HepG2 (cell line): ENCODE results near the gene SHC1. TPM values are rescaled to one million over a fixed set of nuclear protein-coding genes. Genes with fewer than 3 reads are reported as not detected.

Source experiments
- GABPB1 ChIP-seq: IDR thresholded peaks from 2 replicates; pipeline ENCODE4 v1.6.1; 2016; ENCODE audit warnings: mild to moderate bottlenecking, missing genetic modification reagents, moderate library complexity, missing compliant biosample characterization
- GRHL1 ChIP-seq: sonication (generic); formaldehyde crosslinking; conservative IDR thresholded peaks from 2 replicates; pipeline ENCODE4 v1.8.0; 2022; ENCODE audit warnings: missing genetic modification reagents
- HOXA5 ChIP-seq: sonication (generic); formaldehyde crosslinking; IDR thresholded peaks from 2 replicates; pipeline ENCODE4 v1.4.0; 2020; ENCODE audit warnings: missing genetic modification reagents
- NR2C2 ChIP-seq: sonication (generic); formaldehyde crosslinking; IDR thresholded peaks from 2 replicates; pipeline ENCODE4 v1.4.0; 2020; ENCODE audit warnings: missing genetic modification reagents, mild to moderate bottlenecking, moderate library complexity, borderline replicate concordance
- STAT6 ChIP-seq: sonication (generic); formaldehyde crosslinking; IDR thresholded peaks from 2 replicates; pipeline ENCODE4 v1.4.0; 2020; ENCODE audit warnings: missing genetic modification reagents, mild to moderate bottlenecking, borderline replicate concordance
- TAF1 ChIP-seq: sonication (generic); formaldehyde crosslinking; IDR thresholded peaks from 2 replicates; pipeline ENCODE4 v1.4.0; 2020; ENCODE audit warnings: missing genetic modification reagents
- TFE3 ChIP-seq: IDR thresholded peaks from 2 replicates; pipeline ENCODE4 v1.6.1; 2016
- ZBTB25 ChIP-seq: IDR thresholded peaks from 2 replicates; pipeline ENCODE4 v1.6.1; 2018; ENCODE audit warnings: missing genetic modification reagents
- ZHX2 ChIP-seq, 2 experiments: sonication (generic) in 1 of 2; formaldehyde crosslinking in 1 of 2; IDR thresholded peaks; 2 replicates each; pipeline versions ENCODE4 v1.6.1 to v1.9.0; 2014 to 2022; ENCODE audit warnings: antibody characterized with exemption in 1 of 2, borderline replicate concordance in 1 of 2, inconsistent platforms in 1 of 2, low read depth in 1 of 2, missing genetic modification reagents in 1 of 2
- ZNF264 ChIP-seq: sonication (generic); formaldehyde crosslinking; IDR thresholded peaks from 2 replicates; pipeline ENCODE4 v1.4.0; 2020; ENCODE audit warnings: missing genetic modification reagents
- ZNF280B ChIP-seq: sonication (generic); formaldehyde crosslinking; IDR thresholded peaks from 2 replicates; pipeline ENCODE4 v1.5.0; 2020; ENCODE audit warnings: missing genetic modification reagents, mild to moderate bottlenecking, borderline replicate concordance
- ZNF564 ChIP-seq: sonication (generic); formaldehyde crosslinking; IDR thresholded peaks from 2 replicates; pipeline ENCODE4 v1.8.1; 2023; ENCODE audit warnings: mild to moderate bottlenecking, missing genetic modification reagents
- ZNF777 ChIP-seq: sonication (generic); formaldehyde crosslinking; IDR thresholded peaks from 2 replicates; pipeline ENCODE4 v1.4.0; 2020; ENCODE audit warnings: missing genetic modification reagents
- polyA plus RNA-seq, 8 experiments: library from polyadenylated mRNA; depleted of rRNA in 3 of 8; stranded (reverse) in 7 of 8; unstranded in 1 of 8; fragments of >200 nt; fragmentation: Illumina TruSeq in 4 of 8; extraction: Trizol in 4 of 8; gene quantifications; 2 replicates each; pipeline versions ENCODE4 v1.2.1 to v1.2.3, GENCODE V29; 2011 to 2016; ENCODE audit warnings: low read depth in 4 of 8, missing spikeins in 1 of 8, mixed read lengths in 1 of 8; ENCODE audit not compliant: insufficient read depth in 1 of 8
- total RNA-seq, 5 experiments: library from RNA; depleted of rRNA; stranded (reverse); fragments of >200 nt; fragmentation: Illumina TruSeq; extraction: Trizol; gene quantifications; 2 replicates each; pipeline ENCODE4 v1.2.3, GENCODE V29; 2016; ENCODE audit warnings: low read depth in 1 of 5

SHC1 gene
- total and polyA plus RNA-seq, 2 of the 13 experiments (the other 11 are each of a cell fraction or from before 2014, with no cell fraction given): 52.0 to 137 TPM

GRCh38 chr1:154936555-154937084 is 33.9 kb downstream of the SHC1 start, which contains the start of gene PMVK (continued):
- peak; percentile 92 for TF ChIP-seq ZBTB25 (CRISPR knock-in tag)
- peak; percentile 74; the same call in 1 of the 2 replicates for TF ChIP-seq ZHX2 (IDR thresholded peaks at IDR 0.05; ENCODE audit: low read depth)
- TF ChIP-seq ZHX2 (CRISPR knock-in tag; IDR thresholded peaks at IDR 0.05; ENCODE audit: borderline replicate concordance): no peak
- peak; percentile 97 for TF ChIP-seq TFE3 (CRISPR knock-in tag)
- TF ChIP-seq ZNF564 (CRISPR knock-in tag): peak; percentile 97
- TF ChIP-seq GRHL1 (CRISPR knock-in tag): no peak
- peak; percentile 100 for TF ChIP-seq ZNF280B (CRISPR knock-in tag)
- TF ChIP-seq GABPB1 (CRISPR knock-in tag): peak; percentile 88
- no peak for TF ChIP-seq STAT6 (CRISPR knock-in tag)
- peak; percentile 83 for TF ChIP-seq NR2C2 (CRISPR knock-in tag)
- peak; percentile 77 for TF ChIP-seq TAF1 (CRISPR knock-in tag)
- TF ChIP-seq HOXA5 (CRISPR knock-in tag): peak; percentile 90
- TF ChIP-seq ZNF777 (CRISPR knock-in tag): peak; percentile 37; the same call in 1 of the 2 replicates
- peak; percentile 92 for TF ChIP-seq ZNF264 (CRISPR knock-in tag)
